Germinal center (tissue), 1 donor: ENCODE measurements around the gene MSH6.
"Not testable (repeated sequence)": the region's sequence is repeated elsewhere in the genome, so short reads cannot be mapped to it uniquely, and the experiment has no call there.

Source experiments
- DNase-seq: peaks from one replicate; pipeline ENCODE4 v3.0.0; 2012; ENCODE audit warnings: mixed read lengths, low spot score

MSH6 gene

DNA sequence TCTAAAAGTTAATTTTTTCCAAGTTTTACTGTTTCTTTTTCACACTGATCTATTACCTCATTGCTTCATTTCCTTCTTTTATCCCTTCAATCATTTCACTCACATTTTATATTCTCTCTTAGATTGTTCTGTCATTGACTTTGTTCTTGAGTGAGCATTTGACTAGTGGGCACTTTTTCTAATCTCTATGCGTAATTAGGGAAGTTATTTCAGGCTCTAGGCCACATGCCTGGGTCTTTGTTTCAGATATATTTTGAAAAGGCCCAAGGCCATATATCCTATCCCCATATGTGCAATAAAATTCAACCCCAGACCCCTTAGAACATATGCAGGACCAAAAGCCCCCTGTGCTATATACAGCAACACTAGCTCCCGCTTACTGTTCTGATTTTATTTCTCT lies 61.2 kb downstream of the MSH6 start:
- no peak for DNase-seq

DNA sequence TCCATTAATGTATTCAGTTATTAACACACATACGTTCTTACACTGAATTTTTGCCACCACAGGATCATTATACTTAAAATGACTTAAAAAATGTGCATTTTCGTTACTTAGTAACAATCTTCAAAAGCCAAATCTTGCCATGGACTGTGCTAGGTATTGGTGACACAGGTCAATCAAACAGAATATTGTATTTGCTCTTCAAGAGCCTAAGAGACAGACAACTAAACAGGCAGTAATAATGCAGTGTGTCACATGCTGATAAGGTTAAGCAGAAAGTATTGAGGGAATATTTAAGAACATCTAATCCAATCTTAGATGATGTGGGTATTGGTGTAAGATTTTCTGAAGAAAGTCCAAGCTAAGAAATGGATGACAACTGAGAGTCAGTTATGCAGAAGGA lies 66.4 kb downstream of the MSH6 start:
- DNase-seq, result no peak

DNA sequence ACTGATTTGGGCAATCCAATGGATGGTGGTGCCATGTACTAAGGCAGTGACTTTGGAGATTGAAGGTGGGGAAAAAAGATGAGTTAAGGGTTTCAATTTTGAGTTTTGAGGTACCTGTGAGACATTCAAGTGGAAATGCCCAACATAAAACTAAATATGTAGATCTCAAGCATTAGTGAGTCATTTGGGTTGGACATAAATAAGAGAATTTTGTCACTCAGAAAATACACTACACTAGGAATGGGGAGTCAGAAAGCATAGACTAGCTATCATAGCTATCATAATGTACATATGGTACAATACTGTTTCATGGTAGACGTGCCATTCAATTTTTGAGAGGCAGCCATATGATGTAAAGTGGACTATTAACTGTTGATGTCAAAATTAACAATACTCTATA lies 67.3 kb downstream of the MSH6 start:
- no peak for DNase-seq

DNA sequence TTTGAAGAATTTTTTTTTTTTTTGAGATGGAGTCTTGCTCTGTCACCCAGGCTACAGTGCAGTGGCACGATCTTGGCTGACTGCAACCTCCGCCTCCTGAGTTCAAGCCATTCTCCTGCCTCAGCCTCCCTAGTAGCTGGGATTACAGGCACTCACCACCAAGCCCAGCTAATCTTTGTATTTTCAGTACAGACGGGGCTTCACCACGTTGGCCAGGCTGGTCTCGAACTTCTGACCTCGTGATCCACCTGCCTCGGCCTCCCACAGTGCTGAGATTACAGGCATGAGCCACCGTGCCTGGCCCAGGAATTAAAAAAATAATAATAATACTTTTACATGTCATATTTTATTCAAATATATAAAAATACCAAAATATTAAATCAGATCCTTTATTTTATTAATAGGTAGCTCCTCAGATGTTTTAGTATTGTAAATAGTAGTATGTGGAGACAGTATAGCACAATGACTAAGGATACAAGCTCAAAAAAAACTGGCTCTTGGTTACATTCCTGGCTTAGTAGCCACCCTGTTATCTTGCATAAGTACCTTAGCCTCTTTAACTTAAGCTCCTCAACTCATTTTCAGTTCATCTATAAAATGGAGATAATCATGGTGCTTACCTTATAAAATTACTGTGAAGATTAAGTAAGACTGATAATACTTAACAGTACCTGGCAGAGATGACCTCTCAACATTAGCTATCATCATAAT lies 70.3 kb downstream of the MSH6 start:
- DNase-seq, result not testable (repeated sequence)
